Muscle of leg (tissue), 11 donors: ENCODE measurements around the gene PREP. TPM values are rescaled to one million over a fixed set of nuclear protein-coding genes. Genes with fewer than 3 reads are reported as not detected.

Experiments used
- DNase-seq: peaks from one replicate; pipeline ENCODE4 v3.0.0; 2013
- H3K27ac ChIP-seq: one replicate; pipeline ENCODE4 v1.5.1; 2013; ENCODE audit warnings: mild to moderate bottlenecking, low read length, control low read depth
- H3K27me3 ChIP-seq: one replicate; pipeline ENCODE4 v1.6.1; 2013; ENCODE audit warnings: low read length; ENCODE audit not compliant: control insufficient read depth, insufficient read depth
- H3K36me3 ChIP-seq: one replicate; pipeline ENCODE4 v1.6.1; 2013; ENCODE audit warnings: low read length; ENCODE audit not compliant: control insufficient read depth, insufficient read depth
- H3K4me1 ChIP-seq: one replicate; pipeline ENCODE4 v1.6.1; 2013; ENCODE audit warnings: low read length; ENCODE audit not compliant: control insufficient read depth, insufficient read depth
- H3K4me3 ChIP-seq: one replicate; pipeline ENCODE4 v1.5.1; 2013; ENCODE audit warnings: low read length, control low read depth
- H3K9me3 ChIP-seq: replicated peaks from 2 replicates; pipeline ENCODE4 v1.6.1; 2013; ENCODE audit warnings: low read depth, low read length; ENCODE audit not compliant: control insufficient read depth
- WGBS: methylation state at CpG from one replicate; pipeline ENCODE4 v1.1.5; 2013; ENCODE audit warnings: missing lambda C conversion rate; ENCODE audit not compliant: insufficient coverage; 5-methylcytosine and 5-hydroxymethylcytosine counted together
- polyA plus RNA-seq, 8 donors: library from polyadenylated mRNA; unstranded; fragments of 120-200 nt; gene quantifications; one replicate each; pipeline versions ENCODE4 v1.2.1 to v1.2.3, GENCODE V29; 2013; ENCODE audit warnings: inconsistent platforms in 1 of 8, low replicate concordance in 1 of 8; ENCODE audit not compliant: insufficient read length in 8 of 8, insufficient read depth in 1 of 8
- total RNA-seq: library from RNA; stranded (reverse); fragments of 120-200 nt; gene quantifications from one replicate; pipeline ENCODE4 v1.2.4, GENCODE V29; 2013

The PREP gene
- total and polyA plus RNA-seq, 9 donors = 19.8 to 39.9 (median 34.0) TPM

DNA sequence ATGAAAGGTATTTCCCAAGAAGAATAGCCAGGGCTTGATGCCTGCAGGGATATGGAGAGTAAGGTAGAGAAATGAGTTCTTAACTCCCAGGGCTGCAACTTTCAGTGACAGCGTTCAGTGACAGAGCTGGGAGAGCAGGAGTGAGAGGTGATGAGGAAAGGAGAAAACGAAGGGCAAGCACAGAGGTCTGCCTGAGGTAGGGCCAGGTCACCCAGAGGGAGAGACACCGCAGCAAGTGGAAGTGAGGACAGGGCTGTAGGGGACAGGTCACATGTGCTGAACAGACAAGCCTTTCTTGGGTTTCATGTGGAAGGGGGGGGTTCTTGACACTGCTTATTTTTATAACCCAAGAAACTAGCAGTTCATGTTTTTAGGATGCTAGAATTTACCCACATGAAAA lies 72.5 kb downstream of the PREP start:
- no peak for DNase-seq
- Histone ChIP-seq H3K27ac (no peak overlapping the region), H3K36me3 (peaks cover 30% of the 10 kb centered on the region), H3K9me3 (no peaks in the 10 kb centered on the region), H3K4me1 (peaks cover 29% of the 10 kb centered on the region), H3K4me3 (no peak overlapping the region), H3K27me3 (no peaks in the 10 kb centered on the region)
- WGBS = 76% methylated on average over 2 of the region's 3 CpGs

DNA sequence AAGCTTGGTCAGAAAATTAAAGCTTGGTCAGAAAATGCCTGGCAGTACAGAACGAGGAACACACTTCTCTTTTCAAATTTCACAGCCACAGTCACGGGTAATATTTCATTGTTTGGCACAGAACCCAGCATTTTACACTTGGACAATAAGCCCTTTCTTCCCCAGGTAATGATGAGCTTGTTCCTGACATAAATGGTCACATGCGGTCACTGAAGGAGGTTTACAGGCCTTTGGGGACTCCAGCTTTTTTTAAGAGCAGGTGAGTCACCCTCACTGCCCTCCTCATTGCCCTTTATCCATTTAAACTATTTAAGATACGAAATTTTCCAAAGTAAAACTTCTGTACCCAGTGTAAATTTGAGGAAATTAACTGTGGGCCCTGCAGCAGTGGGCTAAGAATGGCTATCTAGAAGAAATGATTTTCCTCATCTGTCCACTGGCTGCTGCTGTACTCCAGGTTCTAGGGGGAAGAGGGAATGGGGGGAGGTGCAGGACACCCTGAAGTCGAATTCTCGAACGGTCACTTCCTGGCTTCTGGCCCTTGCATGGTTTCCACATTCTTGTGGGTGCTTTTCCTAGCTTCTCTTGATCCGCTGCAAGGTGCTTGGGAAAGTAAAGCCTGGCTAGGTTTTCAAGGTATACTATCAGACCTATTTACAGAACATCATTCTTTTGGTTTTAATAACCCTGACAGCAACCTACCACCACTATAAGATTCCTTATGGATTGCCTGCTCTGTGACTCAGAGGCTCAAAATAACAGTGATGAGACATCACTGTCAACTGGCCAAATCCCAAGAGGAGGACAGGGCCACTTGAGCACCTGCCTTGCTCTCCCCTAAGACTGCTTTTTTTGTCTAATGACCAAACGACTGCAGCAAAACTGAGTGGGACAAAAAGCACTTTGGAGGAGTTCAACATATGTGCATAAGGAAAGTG lies 75.8 kb downstream of the PREP start:
- WGBS = 52% methylated on average over 8 of the region's 9 CpGs
- Histone ChIP-seq H3K27me3 (no peaks in the 10 kb centered on the region), H3K9me3 (no peaks in the 10 kb centered on the region), H3K27ac (peak overlapping the region; percentile 80), H3K4me1 (peaks cover 49% of the 10 kb centered on the region), H3K36me3 (peaks cover 35% of the 10 kb centered on the region), H3K4me3 (no peak overlapping the region)
- peak; percentile 81 for DNase-seq

DNA sequence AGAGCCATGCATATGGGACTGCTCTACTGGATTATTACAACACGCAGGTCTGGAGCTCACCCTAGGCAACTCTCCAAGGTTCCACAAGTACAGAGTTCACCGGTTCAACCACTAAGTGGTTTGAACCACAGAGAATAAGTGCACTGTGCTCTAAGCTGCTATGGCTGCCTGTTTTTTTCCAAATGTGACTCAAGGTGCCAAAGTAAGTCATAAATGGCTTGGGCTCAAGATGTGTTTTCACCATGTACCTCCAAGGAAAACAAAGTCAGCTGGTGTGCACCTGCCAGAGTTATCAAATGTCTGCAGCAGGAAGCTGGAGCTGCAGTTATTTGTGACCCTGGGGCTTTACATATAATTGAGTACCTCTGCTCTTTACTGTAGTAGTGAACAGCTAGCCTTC lies 76.7 kb downstream of the PREP start:
- Histone ChIP-seq H3K4me1 (peaks cover 53% of the 10 kb centered on the region), H3K9me3 (no peaks in the 10 kb centered on the region), H3K4me3 (no peak overlapping the region), H3K27ac (peak overlapping the region; percentile 80), H3K36me3 (peaks cover 29% of the 10 kb centered on the region), H3K27me3 (no peaks in the 10 kb centered on the region)
- 34% methylated on average over 2 of the region's 2 CpGs for WGBS
- DNase-seq = peak; percentile 80

DNA sequence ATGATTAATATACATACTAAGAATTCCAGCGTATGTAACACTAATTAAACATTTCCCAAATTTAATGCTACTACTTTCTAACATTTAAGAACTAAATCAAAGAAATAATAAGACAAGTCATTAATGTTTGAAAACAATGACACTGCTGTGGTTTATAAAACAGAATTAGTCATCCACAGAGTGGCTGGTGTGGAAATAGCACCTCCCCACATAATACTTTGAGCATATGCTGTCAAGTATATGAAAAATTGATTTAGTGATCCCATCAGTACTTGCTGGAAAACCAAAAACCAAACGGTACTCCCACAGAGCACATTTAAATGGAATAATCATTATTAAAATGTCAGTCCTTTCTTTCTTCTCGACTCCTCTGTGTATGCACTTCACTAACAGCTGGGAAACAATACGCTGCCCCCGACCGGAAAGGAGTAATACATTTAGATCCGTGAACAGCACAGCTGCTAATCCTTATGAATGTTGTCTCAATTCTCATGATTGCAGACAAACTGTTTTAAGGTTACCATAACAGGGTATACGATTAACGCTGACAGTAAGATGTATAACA lies 78.4 kb downstream of the PREP start:
- DNase-seq = peak; percentile 77
- H3K27me3 ChIP-seq = no peaks in the 10 kb centered on the region
- WGBS = 65% methylated on average over 4 of the region's 9 CpGs

DNA sequence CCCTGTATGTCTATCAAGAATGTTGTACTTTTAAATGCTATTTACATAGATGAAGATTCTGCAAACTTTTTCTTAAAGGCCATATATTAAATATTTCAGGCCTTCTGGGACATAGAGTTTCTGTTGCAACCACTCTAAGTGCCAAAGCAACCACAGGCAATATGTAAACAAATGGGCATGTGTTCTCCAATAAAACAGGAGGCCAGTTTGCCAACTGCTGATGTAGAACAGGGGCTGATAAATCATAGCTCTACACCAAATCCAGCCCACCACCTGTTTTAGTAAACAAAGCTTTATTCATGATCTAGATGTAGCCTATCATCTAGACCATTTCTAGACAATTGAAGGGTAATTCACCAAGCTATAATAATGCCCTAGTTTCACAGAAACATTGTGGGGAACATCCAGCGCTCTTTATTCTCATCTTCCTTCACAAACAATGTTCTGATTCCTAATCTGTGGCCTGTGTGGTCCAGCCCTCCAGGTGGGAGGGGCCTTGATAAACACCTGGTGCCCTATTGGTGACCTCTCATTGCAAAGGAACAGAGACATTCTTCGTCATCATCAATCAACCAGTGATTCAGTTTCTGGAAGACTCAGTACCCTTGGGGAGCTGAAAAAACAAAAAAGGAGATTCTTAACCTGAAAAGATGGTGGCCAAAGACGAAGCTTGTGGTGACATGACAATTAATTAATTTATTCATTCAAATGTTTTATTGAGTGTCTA lies 80.2 kb downstream of the PREP start:
- H3K27ac ChIP-seq = peak overlapping the region; percentile 64
- no peak overlapping the region for H3K4me3 ChIP-seq
- no peaks in the 10 kb centered on the region for H3K27me3 ChIP-seq
- peaks cover 17% of the 10 kb centered on the region for H3K36me3 ChIP-seq
- H3K9me3 ChIP-seq = no peaks in the 10 kb centered on the region
- DNase-seq = peak; percentile 71
- WGBS = 100% methylated on average over 1 of the region's 3 CpGs
- H3K4me1 ChIP-seq = peaks cover 52% of the 10 kb centered on the region

More for the DNA sequence above, 78.4 kb downstream of the PREP start:
- H3K4me1 ChIP-seq = peaks cover 54% of the 10 kb centered on the region
- H3K36me3 ChIP-seq = peaks cover 23% of the 10 kb centered on the region
- no peak overlapping the region for H3K4me3 ChIP-seq
- H3K9me3 ChIP-seq = no peaks in the 10 kb centered on the region
- H3K27ac ChIP-seq = peak overlapping the region; percentile 73

DNA sequence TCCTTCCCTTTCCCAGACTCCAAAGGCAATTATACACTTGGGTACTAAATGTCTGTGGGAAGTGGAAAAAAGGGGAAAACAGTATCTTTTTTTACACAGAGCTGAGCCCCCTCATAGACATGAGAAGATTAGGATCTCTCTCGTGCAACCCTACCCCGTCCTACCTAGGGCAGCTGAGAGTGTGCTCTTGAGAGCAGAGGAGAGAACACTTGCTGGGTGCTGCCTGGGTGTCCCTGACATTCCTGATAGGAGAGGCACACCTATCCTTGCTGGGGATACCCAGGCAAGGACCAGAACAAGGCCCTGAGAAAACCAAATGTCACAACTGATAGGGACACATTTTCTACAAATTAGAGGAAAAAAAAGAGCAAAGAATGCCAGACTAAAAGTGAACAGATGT lies 81.2 kb downstream of the PREP start:
- Histone ChIP-seq H3K27me3 (no peaks in the 10 kb centered on the region), H3K9me3 (no peaks in the 10 kb centered on the region), H3K4me3 (no peak overlapping the region), H3K27ac (peak overlapping the region; percentile 8), H3K4me1 (peaks cover 43% of the 10 kb centered on the region), H3K36me3 (peaks cover 17% of the 10 kb centered on the region)
- 100% methylated on average over 2 of the region's 2 CpGs for WGBS
- DNase-seq = no peak

DNA sequence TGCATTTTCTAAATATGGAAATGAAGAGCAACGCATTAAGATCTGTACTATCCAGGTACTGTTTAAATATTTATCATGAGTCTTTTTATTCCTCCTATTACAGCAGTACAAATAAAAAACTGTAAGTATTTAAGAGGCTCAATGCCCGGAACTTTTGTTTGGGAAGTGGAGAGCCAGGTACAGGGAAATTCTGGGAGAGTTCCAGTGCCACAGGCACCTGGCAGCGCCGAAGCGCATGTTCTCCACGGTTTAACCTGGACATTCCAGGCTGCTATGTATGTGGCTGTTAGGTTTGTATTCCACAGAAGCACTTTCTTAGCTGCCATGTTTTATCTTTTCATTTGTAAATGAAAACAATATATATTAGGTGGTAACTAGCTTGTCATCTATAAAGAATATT lies 81.7 kb downstream of the PREP start:
- WGBS = no CpG with 5 or more reads among the region's 6 CpGs
- Histone ChIP-seq H3K27ac (no peak overlapping the region), H3K4me1 (peaks cover 38% of the 10 kb centered on the region), H3K9me3 (no peaks in the 10 kb centered on the region), H3K4me3 (no peak overlapping the region), H3K36me3 (peaks cover 18% of the 10 kb centered on the region), H3K27me3 (no peaks in the 10 kb centered on the region)
- no peak for DNase-seq

DNA sequence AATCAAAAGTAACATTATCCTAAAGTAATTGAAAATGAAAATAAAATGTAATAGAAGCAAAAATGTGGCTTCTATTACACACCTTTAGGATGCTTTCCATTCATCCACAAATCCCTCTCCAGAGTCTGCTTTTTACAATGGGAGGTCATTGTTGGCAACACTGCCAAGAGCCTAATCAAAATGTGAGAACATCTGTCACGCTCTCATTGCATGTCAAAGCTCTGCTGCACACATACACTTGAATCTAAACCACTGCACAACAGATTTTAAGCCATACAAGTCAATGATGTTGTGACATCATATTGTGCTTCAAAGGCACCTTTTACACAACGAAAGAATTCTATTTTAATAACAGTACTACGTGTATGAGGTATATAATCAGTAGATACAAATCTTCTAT lies 82.1 kb downstream of the PREP start:
- Histone ChIP-seq H3K4me3 (no peak overlapping the region), H3K27ac (no peak overlapping the region), H3K4me1 (peaks cover 35% of the 10 kb centered on the region), H3K27me3 (no peaks in the 10 kb centered on the region), H3K9me3 (no peaks in the 10 kb centered on the region), H3K36me3 (peaks cover 21% of the 10 kb centered on the region)
- no CpG with 5 or more reads among the region's 3 CpGs for WGBS
- peak; percentile 44 for DNase-seq

DNA sequence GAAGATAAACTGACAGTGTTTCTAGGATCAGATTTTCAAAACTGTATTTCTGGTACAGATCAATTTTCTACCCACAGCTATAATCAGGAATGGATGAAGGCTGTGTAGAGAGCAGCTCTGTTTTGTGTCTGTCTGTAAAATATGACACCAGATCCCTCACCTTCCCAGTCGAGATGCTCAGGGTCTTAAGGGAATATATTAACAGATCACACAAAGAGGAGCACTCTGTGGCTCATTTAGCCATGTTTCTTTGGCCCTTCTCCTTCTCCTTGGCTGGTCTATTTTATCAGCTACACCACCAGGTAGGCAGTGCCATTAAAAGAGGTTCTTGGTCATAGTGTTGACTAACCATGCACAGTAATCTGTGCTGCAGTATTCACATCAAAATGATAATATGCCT lies 82.6 kb downstream of the PREP start:
- WGBS = no CpG with 5 or more reads among the region's 1 CpG

DNA sequence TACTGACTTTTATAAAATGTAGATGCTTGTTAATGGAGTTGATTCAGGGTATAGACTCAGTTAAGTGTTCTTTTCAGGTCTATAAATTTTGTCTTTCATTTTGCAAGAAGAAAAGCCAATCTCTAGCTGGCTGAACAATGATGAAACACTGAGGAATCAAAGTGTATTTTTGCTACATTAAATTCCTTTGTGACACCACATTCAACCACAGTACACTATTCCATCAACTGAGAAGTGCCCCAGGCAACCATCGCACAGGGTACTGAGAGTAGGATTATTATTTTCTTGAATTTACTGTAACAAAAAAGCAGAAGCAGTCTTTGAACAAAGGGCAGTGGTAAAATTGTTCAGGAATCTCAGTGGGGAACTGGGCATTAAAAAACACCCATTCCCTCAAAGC lies 83.6 kb downstream of the PREP start:
- no CpG with 5 or more reads among the region's 1 CpG for WGBS
- H3K27ac ChIP-seq = no peak overlapping the region
- H3K4me3 ChIP-seq = no peak overlapping the region
- H3K4me1 ChIP-seq = peaks cover 24% of the 10 kb centered on the region
- no peaks in the 10 kb centered on the region for H3K9me3 ChIP-seq
- DNase-seq = no peak
- H3K36me3 ChIP-seq = peaks cover 22% of the 10 kb centered on the region
- no peaks in the 10 kb centered on the region for H3K27me3 ChIP-seq

More for the DNA sequence above, 82.6 kb downstream of the PREP start:
- no peak overlapping the region for H3K4me3 ChIP-seq
- H3K4me1 ChIP-seq = peaks cover 30% of the 10 kb centered on the region
- no peaks in the 10 kb centered on the region for H3K27me3 ChIP-seq
- no peaks in the 10 kb centered on the region for H3K9me3 ChIP-seq
- H3K27ac ChIP-seq = no peak overlapping the region
- DNase-seq = no peak
- H3K36me3 ChIP-seq = peaks cover 20% of the 10 kb centered on the region
